ENCODE data around the gene ABHD12. TPM values are rescaled to one million over a fixed set of nuclear protein-coding genes. Genes with fewer than 3 reads are reported as not detected.
"Not testable (repeated sequence)": the region's sequence is repeated elsewhere in the genome, so short reads cannot be mapped to it uniquely, and the experiment has no call there.

Gene ABHD12
- total RNA-seq, 1 experiment from 2014 or later = 56.7 TPM

- no peak for DNase-seq (ENCODE audit: low read depth, low spot score)
- in situ Hi-C loops (cut with HindIII; ENCODE audit: low pct_unique_long_range_greater_than_20kb, low sequenced_read_pairs) = no loop called here
Measured at GRCh38 chr20:25277941-25278521, 112.6 kb downstream of the ABHD12 start.

GRCh38 chr20:25277051-25277801 is 113.4 kb downstream of the ABHD12 start:
- in situ Hi-C loops (cut with HindIII; ENCODE audit: low pct_unique_long_range_greater_than_20kb, low sequenced_read_pairs) = no loop called here
- DNase-seq (ENCODE audit: low read depth, low spot score) = no peak

- in situ Hi-C loops (cut with HindIII; ENCODE audit: low pct_unique_long_range_greater_than_20kb, low sequenced_read_pairs) = no loop called here
- DNase-seq (ENCODE audit: low read depth, low spot score) = no peak
Measured at GRCh38 chr20:25276533-25277050, 114.0 kb downstream of the ABHD12 start.

- in situ Hi-C loops (cut with HindIII; ENCODE audit: low pct_unique_long_range_greater_than_20kb, low sequenced_read_pairs) = no loop called here
- no peak for DNase-seq (ENCODE audit: low read depth, low spot score)
Measured at GRCh38 chr20:25275813-25276532, 114.7 kb downstream of the ABHD12 start.

- in situ Hi-C loops (cut with HindIII; ENCODE audit: low pct_unique_long_range_greater_than_20kb, low sequenced_read_pairs) = no loop called here
- DNase-seq (ENCODE audit: low read depth, low spot score) = no peak
Measured at GRCh38 chr20:25274891-25275812, 115.5 kb downstream of the ABHD12 start.

- in situ Hi-C loops (cut with HindIII; ENCODE audit: low pct_unique_long_range_greater_than_20kb, low sequenced_read_pairs) = no loop called here
- DNase-seq (ENCODE audit: low read depth, low spot score) = no peak
Measured at GRCh38 chr20:25274481-25274880, 116.2 kb downstream of the ABHD12 start.

GRCh38 chr20:25273541-25274358 is 116.9 kb downstream of the ABHD12 start:
- DNase-seq (ENCODE audit: low read depth, low spot score) = no peak
- in situ Hi-C loops (cut with HindIII; ENCODE audit: low pct_unique_long_range_greater_than_20kb, low sequenced_read_pairs) = no loop called here

GRCh38 chr20:25273046-25273445 is 117.6 kb downstream of the ABHD12 start:
- in situ Hi-C loops (cut with HindIII; ENCODE audit: low pct_unique_long_range_greater_than_20kb, low sequenced_read_pairs) = no loop called here
- no peak for DNase-seq (ENCODE audit: low read depth, low spot score)

GRCh38 chr20:25272223-25273000 is 118.2 kb downstream of the ABHD12 start:
- DNase-seq (ENCODE audit: low read depth, low spot score) = no peak
- in situ Hi-C loops (cut with HindIII; ENCODE audit: low pct_unique_long_range_greater_than_20kb, low sequenced_read_pairs) = no loop called here

- no peak for DNase-seq (ENCODE audit: low read depth, low spot score)
Measured at GRCh38 chr20:25271486-25272222, 119.0 kb downstream of the ABHD12 start.

GRCh38 chr20:25270829-25271251 is 119.8 kb downstream of the ABHD12 start:
- in situ Hi-C loops (cut with HindIII; ENCODE audit: low pct_unique_long_range_greater_than_20kb, low sequenced_read_pairs) = no loop called here
- DNase-seq (ENCODE audit: low read depth, low spot score) = no peak

More at GRCh38 chr20:25271486-25272222, 119.0 kb downstream of the ABHD12 start:
- in situ Hi-C loops (cut with HindIII; ENCODE audit: low pct_unique_long_range_greater_than_20kb, low sequenced_read_pairs) = no loop called here

- DNase-seq (ENCODE audit: low read depth, low spot score) = no peak
- in situ Hi-C loops (cut with HindIII; ENCODE audit: low pct_unique_long_range_greater_than_20kb, low sequenced_read_pairs) = no loop called here
Measured at GRCh38 chr20:25269833-25270170, 120.8 kb downstream of the ABHD12 start.

- in situ Hi-C loops (cut with HindIII; ENCODE audit: low pct_unique_long_range_greater_than_20kb, low sequenced_read_pairs) = no loop called here
- DNase-seq (ENCODE audit: low read depth, low spot score) = no peak
Measured at GRCh38 chr20:25269057-25269832, 121.4 kb downstream of the ABHD12 start.

GRCh38 chr20:25260770-25261437 is 129.7 kb downstream of the ABHD12 start:
- in situ Hi-C loops (cut with HindIII; ENCODE audit: low pct_unique_long_range_greater_than_20kb, low sequenced_read_pairs); DNase-seq (ENCODE audit: low read depth, low spot score): not testable (repeated sequence)

Measured in SK-MEL-5 (cell line).